ENCODE measurements around the gene FAM168B. TPM values are rescaled to one million over a fixed set of nuclear protein-coding genes. Genes with fewer than 3 reads are reported as not detected.
A peak's percentile ranks its signal among the peaks of the same experiment; 100 is the strongest.

The FAM168B gene
- total RNA-seq, 4 donors from 2014 or later: 70.4 to 130 (median 99.0) TPM

- no peaks in the 10 kb centered on the region for H3K27me3 ChIP-seq
- TF ChIP-seq POLR2A (IDR thresholded peaks at IDR 0.05): no peak
- TF ChIP-seq EP300 (IDR thresholded peaks at IDR 0.05): no peak
- no peak for TF ChIP-seq POLR2AphosphoS5 (IDR thresholded peaks at IDR 0.05)
- TF ChIP-seq CTCF (IDR thresholded peaks at IDR 0.05): no peak
- WGBS: 79% methylated on average over 2 of the region's 2 CpGs
- peaks cover 26% of the 10 kb centered on the region for H3K4me1 ChIP-seq
- H3K9me3 ChIP-seq: no peaks in the 10 kb centered on the region
- no peak overlapping the region for H3K27ac ChIP-seq
- no peak overlapping the region for H3K4me3 ChIP-seq
- H3K36me3 ChIP-seq: peaks cover 6% of the 10 kb centered on the region
- DNase-seq (ENCODE audit: low spot score in 2 of 2): no peak
Measured at GRCh38 chr2:131112529-131112928, 19.3 kb upstream of the FAM168B start.

GRCh38 chr2:131105950-131106801, 12.9 kb upstream of the FAM168B start:
- H3K9me3 ChIP-seq: no peaks in the 10 kb centered on the region
- peak in 1 of 2 donors; percentile 68 for DNase-seq (ENCODE audit: low spot score in 2 of 2)
- H3K36me3 ChIP-seq: no peaks in the 10 kb centered on the region
- no peaks in the 10 kb centered on the region for H3K27me3 ChIP-seq
- H3K4me3 ChIP-seq: peak overlapping the region; percentile 90
- H3K4me1 ChIP-seq: peaks cover 35% of the 10 kb centered on the region
- peak overlapping the region; percentile 94 for H3K27ac ChIP-seq
- WGBS: 0% methylated on average over 19 of the region's 19 CpGs
- TF ChIP-seq POLR2A (IDR thresholded peaks at IDR 0.05): no peak
- no peak for TF ChIP-seq EP300 (IDR thresholded peaks at IDR 0.05)
- TF ChIP-seq POLR2AphosphoS5 (IDR thresholded peaks at IDR 0.05): peak in 1 of 3 donors; percentile 30
- no peak for TF ChIP-seq CTCF (IDR thresholded peaks at IDR 0.05)

GRCh38 chr2:131105156-131105949, 12.1 kb upstream of the FAM168B start, which contains the start of gene PLEKHB2:
PLEKHB2 (plus strand) TSS chr2:131105336; CDS start chr2:131120942, 15,606 bp downstream.
- peak; percentile 93 to 94 for DNase-seq (ENCODE audit: low spot score in 2 of 2)
- Histone ChIP-seq H3K9me3 (no peaks in the 10 kb centered on the region), H3K36me3 (no peaks in the 10 kb centered on the region), H3K27me3 (no peaks in the 10 kb centered on the region), H3K27ac (peak within 1 kb of the TSS; percentile 94), H3K4me3 (peak within 1 kb of the TSS; percentile 90), H3K4me1 (peaks cover 35% of the 10 kb centered on the region)
- under 1% methylated on average over 61 of the region's 66 CpGs for WGBS
- TF ChIP-seq POLR2A (IDR thresholded peaks at IDR 0.05) (peak in 1 of 2 donors; percentile 89), CTCF (IDR thresholded peaks at IDR 0.05) (no peak)

- Histone ChIP-seq H3K27ac (peak overlapping the region; percentile 94), H3K4me3 (peak overlapping the region; percentile 90), H3K9me3 (no peaks in the 10 kb centered on the region), H3K27me3 (no peaks in the 10 kb centered on the region), H3K36me3 (no peaks in the 10 kb centered on the region), H3K4me1 (peaks cover 35% of the 10 kb centered on the region)
- under 1% methylated on average over 20 of the region's 20 CpGs for WGBS
- TF ChIP-seq POLR2AphosphoS5 (IDR thresholded peaks at IDR 0.05) (peak in 2 of 3 donors; percentile 24 to 36), CTCF (IDR thresholded peaks at IDR 0.05) (no peak)
- DNase-seq (ENCODE audit: low spot score in 2 of 2): peak; percentile 81 to 89
Measured at GRCh38 chr2:131104487-131105155, 11.4 kb upstream of the FAM168B start.

All from suprapubic skin (tissue), 4 donors.